HCT116 (cell line): ENCODE data around the gene FILIP1. TPM values are rescaled to one million over a fixed set of nuclear protein-coding genes. Genes with fewer than 3 reads are reported as not detected.

ENCODE experiments used
- ATAC-seq: fragments of 200-7000 bp; cut with Tn5 transposase; 2 replicates; pipeline ENCODE4 v1.9.1; 2020; ENCODE audit warnings: mild to moderate bottlenecking, moderate library complexity
- BruUV-seq: library from RNA; stranded (reverse); fragments of 400-500 nt; replicated peaks from 2 replicates; lab custom pipeline; 2021; lab: Mats Ljungman, UMichigan
- CTCF ChIA-PET: fragments of 300-600 bp; sonication (Branson Sonifier 250); formaldehyde crosslinking; loops from one replicate; lab custom pipeline; 2021; ENCODE audit warnings: antibody characterized with exemption; lab: Charles Lee
- POLR2A ChIA-PET: fragments of 300-600, 350-600 bp; sonication (Branson Sonifier 250); formaldehyde crosslinking; loops from one replicate; lab custom pipeline; 2021; ENCODE audit warnings: antibody characterized with exemption; lab: Charles Lee
- RAD21 ChIA-PET, 2 experiments: fragments of 300-600 bp; sonication (Branson Sonifier 250); formaldehyde crosslinking; loops; one replicate each; lab custom pipeline; 2023; ENCODE audit warnings: low total read pairs in 2 of 2; ENCODE audit not compliant: uncharacterized antibody in 2 of 2, unreplicated experiment in 2 of 2, low non-redundant PET in 1 of 2; lab: Charles Lee
- DNase-seq: peaks from one replicate; pipeline ENCODE4 v3.0.0-alpha.2; 2010; ENCODE audit warnings: low read depth, low spot score
- H2AFZ ChIP-seq: fragments of 200-600 bp; shearing (Covaris generic), sonication (generic); 2 replicates; pipeline ENCODE4 v1.6.1; 2017; ENCODE audit warnings: low read depth, mixed run types, mixed read lengths, antibody characterized with exemption, low read length; ENCODE audit not compliant: poor library complexity, severe bottlenecking
- H3K27ac ChIP-seq: 2 replicates; pipeline ENCODE4 v1.5.1; 2012; ENCODE audit warnings: low read depth, low read length
- H3K27me3 ChIP-seq: fragments of 200-600 bp; sonication (generic); 2 replicates; pipeline ENCODE4 v1.6.1; 2016; ENCODE audit warnings: mixed run types, low read length, mixed read lengths; ENCODE audit not compliant: insufficient read depth
- H3K36me3 ChIP-seq, 2 experiments: fragments of 200-500 bp in 1 of 2; fragments of 200-600 bp in 1 of 2; sonication (Bioruptor generic) in 1 of 2; sonication (generic) in 1 of 2; 2 replicates each; pipeline versions ENCODE4 v1.5.1 to v1.6.1; 2014 to 2016; ENCODE audit warnings: low read length in 2 of 2, inconsistent platforms in 1 of 2, mixed read lengths in 1 of 2, mixed run types in 1 of 2; ENCODE audit not compliant: insufficient read depth in 2 of 2, control insufficient read depth in 1 of 2
- H3K4me1 ChIP-seq, 2 experiments: fragments of 200-600 bp in 1 of 2; sonication (generic) in 1 of 2; 2 replicates each; pipeline versions ENCODE4 v1.5.1 to v1.6.1; 2012 to 2017; ENCODE audit warnings: low read length in 2 of 2, inconsistent platforms in 1 of 2, mild to moderate bottlenecking in 1 of 2, mixed read lengths in 1 of 2, mixed run types in 1 of 2, moderate library complexity in 1 of 2; ENCODE audit not compliant: insufficient read depth in 2 of 2, control insufficient read depth in 1 of 2
- H3K4me2 ChIP-seq: fragments of 200-600 bp; sonication (generic); 2 replicates; pipeline ENCODE4 v1.6.1; 2017; ENCODE audit warnings: mixed run types, low read length, mixed read lengths
- H3K4me3 ChIP-seq, 2 experiments: fragments of 200-600 bp in 1 of 2; sonication (generic) in 1 of 2; replicated peaks in 1 of 2; 2 replicates each; pipeline ENCODE4 v1.5.1; 2011 to 2016; ENCODE audit warnings: low read length in 2 of 2, control low read depth in 1 of 2, low read depth in 1 of 2, mild to moderate bottlenecking in 1 of 2, mixed read lengths in 1 of 2, mixed run types in 1 of 2
- H3K79me2 ChIP-seq: fragments of 200-600 bp; sonication (generic); 2 replicates; pipeline ENCODE4 v1.6.1; 2017; ENCODE audit warnings: mild to moderate bottlenecking, mixed run types, low read length, moderate library complexity, mixed read lengths; ENCODE audit not compliant: insufficient read depth
- H3K9ac ChIP-seq: fragments of 200-600 bp; sonication (generic); 2 replicates; pipeline ENCODE4 v1.6.1; 2016; ENCODE audit warnings: low read length, mixed read lengths
- H3K9me2 ChIP-seq: fragments of 200-600 bp; sonication (generic), shearing (Covaris generic); 2 replicates; pipeline ENCODE4 v1.6.1; 2017; ENCODE audit warnings: mixed run types, mild to moderate bottlenecking, moderate library complexity; ENCODE audit not compliant: insufficient read depth
- H3K9me3 ChIP-seq, 2 experiments: fragments of 200-500 bp in 1 of 2; fragments of 200-600 bp in 1 of 2; sonication (Bioruptor generic) in 1 of 2; sonication (generic) in 1 of 2; 2 replicates each; pipeline ENCODE4 v1.6.1; 2014 to 2017; ENCODE audit warnings: low read length in 2 of 2, mixed read lengths in 2 of 2, inconsistent platforms in 1 of 2, low read depth in 1 of 2, mild to moderate bottlenecking in 1 of 2, mixed run types in 1 of 2, moderate library complexity in 1 of 2; ENCODE audit not compliant: control insufficient read depth in 1 of 2, insufficient read depth in 1 of 2
- H4K20me1 ChIP-seq: fragments of 200-600 bp; sonication (generic), shearing (Covaris generic); 2 replicates; pipeline ENCODE4 v1.6.1; 2017; ENCODE audit warnings: mixed run types, mild to moderate bottlenecking, moderate library complexity; ENCODE audit not compliant: insufficient read depth
- CBX3 ChIP-seq: IDR thresholded peaks from 2 replicates; pipeline ENCODE4 v1.6.1; 2012; ENCODE audit warnings: low read depth
- ELF1 ChIP-seq: IDR thresholded peaks from 2 replicates; pipeline ENCODE4 v1.6.1; 2012; ENCODE audit warnings: low read depth, borderline replicate concordance
- FOSL1 ChIP-seq: IDR thresholded peaks from 2 replicates; pipeline ENCODE4 v1.6.1; 2012; ENCODE audit warnings: low read depth
- JUND ChIP-seq: IDR thresholded peaks from 2 replicates; pipeline ENCODE4 v1.6.1; 2012
- POLR2A ChIP-seq: IDR thresholded peaks from 2 replicates; pipeline ENCODE4 v1.7.0; 2011; ENCODE audit warnings: borderline replicate concordance; ENCODE audit not compliant: insufficient read depth, insufficient read length; ENCODE audit errors: extremely low read depth
- POLR2AphosphoS5 ChIP-seq: IDR thresholded peaks from 2 replicates; pipeline ENCODE4 v1.6.1; 2011; ENCODE audit warnings: mild to moderate bottlenecking, low read depth, low read length, moderate library complexity
- RAD21 ChIP-seq: IDR thresholded peaks from 2 replicates; pipeline ENCODE4 v1.6.1; 2012; ENCODE audit warnings: low read depth, mild to moderate bottlenecking
- TCF7L2 ChIP-seq: IDR thresholded peaks from 2 replicates; pipeline ENCODE4 v1.7.0; 2011; ENCODE audit warnings: borderline replicate concordance, inconsistent platforms; ENCODE audit not compliant: insufficient read depth, insufficient read length; ENCODE audit errors: extremely low read depth
- YY1 ChIP-seq: IDR thresholded peaks from 2 replicates; pipeline ENCODE4 v1.6.1; 2011; ENCODE audit warnings: low read length, low read depth, moderate library complexity, mild to moderate bottlenecking; ENCODE audit not compliant: insufficient replicate concordance; ENCODE audit errors: extremely low read depth
- ZFX ChIP-seq: fragments of 450-650 bp; IDR thresholded peaks from 2 replicates; pipeline ENCODE4 v1.6.1; 2017
- intact Hi-C: fragments of 100-400 bp; cut with micrococcal nuclease; formaldehyde crosslinking; loops from 2 replicates; pipeline ENCODE4 v1.10.0; 2022
- total RNA-seq: library from RNA; stranded (reverse); gene quantifications from one replicate; pipeline ENCODE4 v1.2.1, GENCODE V29; 2021; ENCODE audit not compliant: unreplicated experiment
- TF ChIP-seq, protein P1 (sequence below): IDR thresholded peaks from 2 replicates; pipeline ENCODE4 v1.6.1; 2012; ENCODE audit warnings: low read depth
- TF ChIP-seq, protein P2 (sequence below): IDR thresholded peaks from 2 replicates; pipeline ENCODE4 v1.6.1; 2012
- TF ChIP-seq, protein P3 (sequence below): IDR thresholded peaks from 2 replicates; pipeline ENCODE4 v1.6.1; 2012

FILIP1 gene
- total RNA-seq, 1 experiment from 2014 or later: 0.05 TPM

DNA sequence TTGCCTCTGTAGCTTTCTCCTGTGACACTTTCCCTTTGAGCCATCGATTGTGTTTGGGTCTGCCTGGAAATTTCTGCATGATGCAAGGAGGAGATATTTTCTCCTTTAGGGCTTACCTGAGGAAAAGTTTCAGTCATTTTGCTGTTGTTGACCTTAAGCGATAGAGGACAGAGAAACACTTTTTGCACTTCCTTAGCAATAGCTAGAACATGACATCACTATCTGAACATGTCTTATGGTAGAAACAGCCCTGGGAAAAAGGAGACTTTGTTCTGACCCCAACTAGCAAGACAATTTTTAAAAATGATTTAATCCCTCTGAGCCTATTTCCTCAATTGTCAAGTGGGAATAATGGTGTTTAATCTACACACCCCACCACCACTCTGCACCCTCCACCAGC, 9.7 kb upstream of the FILIP1 start:
- Histone ChIP-seq H3K27ac (no peak overlapping the region), H3K4me3 (no peak overlapping the region)

More for the DNA sequence above, 9.7 kb upstream of the FILIP1 start:
- no peak for TF ChIP-seq ELF1
- no peak for TF ChIP-seq POLR2A
- TF ChIP-seq, protein P1, sequence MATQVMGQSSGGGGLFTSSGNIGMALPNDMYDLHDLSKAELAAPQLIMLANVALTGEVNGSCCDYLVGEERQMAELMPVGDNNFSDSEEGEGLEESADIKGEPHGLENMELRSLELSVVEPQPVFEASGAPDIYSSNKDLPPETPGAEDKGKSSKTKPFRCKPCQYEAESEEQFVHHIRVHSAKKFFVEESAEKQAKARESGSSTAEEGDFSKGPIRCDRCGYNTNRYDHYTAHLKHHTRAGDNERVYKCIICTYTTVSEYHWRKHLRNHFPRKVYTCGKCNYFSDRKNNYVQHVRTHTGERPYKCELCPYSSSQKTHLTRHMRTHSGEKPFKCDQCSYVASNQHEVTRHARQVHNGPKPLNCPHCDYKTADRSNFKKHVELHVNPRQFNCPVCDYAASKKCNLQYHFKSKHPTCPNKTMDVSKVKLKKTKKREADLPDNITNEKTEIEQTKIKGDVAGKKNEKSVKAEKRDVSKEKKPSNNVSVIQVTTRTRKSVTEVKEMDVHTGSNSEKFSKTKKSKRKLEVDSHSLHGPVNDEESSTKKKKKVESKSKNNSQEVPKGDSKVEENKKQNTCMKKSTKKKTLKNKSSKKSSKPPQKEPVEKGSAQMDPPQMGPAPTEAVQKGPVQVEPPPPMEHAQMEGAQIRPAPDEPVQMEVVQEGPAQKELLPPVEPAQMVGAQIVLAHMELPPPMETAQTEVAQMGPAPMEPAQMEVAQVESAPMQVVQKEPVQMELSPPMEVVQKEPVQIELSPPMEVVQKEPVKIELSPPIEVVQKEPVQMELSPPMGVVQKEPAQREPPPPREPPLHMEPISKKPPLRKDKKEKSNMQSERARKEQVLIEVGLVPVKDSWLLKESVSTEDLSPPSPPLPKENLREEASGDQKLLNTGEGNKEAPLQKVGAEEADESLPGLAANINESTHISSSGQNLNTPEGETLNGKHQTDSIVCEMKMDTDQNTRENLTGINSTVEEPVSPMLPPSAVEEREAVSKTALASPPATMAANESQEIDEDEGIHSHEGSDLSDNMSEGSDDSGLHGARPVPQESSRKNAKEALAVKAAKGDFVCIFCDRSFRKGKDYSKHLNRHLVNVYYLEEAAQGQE: no peak
- TF ChIP-seq RAD21: no peak
- TF ChIP-seq YY1: no peak
- TF ChIP-seq POLR2AphosphoS5: no peak
- no peak for TF ChIP-seq CBX3
- no peak for TF ChIP-seq TCF7L2
- TF ChIP-seq FOSL1: no peak
- TF ChIP-seq ZFX: no peak
- TF ChIP-seq JUND: no peak
- TF ChIP-seq, protein P2, sequence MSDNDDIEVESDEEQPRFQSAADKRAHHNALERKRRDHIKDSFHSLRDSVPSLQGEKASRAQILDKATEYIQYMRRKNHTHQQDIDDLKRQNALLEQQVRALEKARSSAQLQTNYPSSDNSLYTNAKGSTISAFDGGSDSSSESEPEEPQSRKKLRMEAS: no peak
- TF ChIP-seq, protein P3, sequence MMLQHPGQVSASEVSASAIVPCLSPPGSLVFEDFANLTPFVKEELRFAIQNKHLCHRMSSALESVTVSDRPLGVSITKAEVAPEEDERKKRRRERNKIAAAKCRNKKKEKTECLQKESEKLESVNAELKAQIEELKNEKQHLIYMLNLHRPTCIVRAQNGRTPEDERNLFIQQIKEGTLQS: no peak
- no TSS peak for BruUV-seq
- Histone ChIP-seq H3K79me2 (no peaks in the 10 kb centered on the region), H3K36me3 (no peaks in the 10 kb centered on the region), H2AFZ (no peak overlapping the region), H3K4me1 (no peaks in the 10 kb centered on the region), H3K9me2 (no peaks in the 10 kb centered on the region), H3K9ac (no peak overlapping the region), H3K9me3 (no peaks in the 10 kb centered on the region), H3K27me3 (no peaks in the 10 kb centered on the region), H4K20me1 (no peaks in the 10 kb centered on the region), H3K4me2 (no peak overlapping the region)
- intact Hi-C loops: no loop called here
- no peak for ATAC-seq
- DNase-seq: no peak
- ChIA-PET POLR2A (no interaction called here), RAD21 (no interaction called here), CTCF (no interaction called here)
